Activated CD8-positive, alpha-beta T cell treated with anti-CD3 and anti-CD28 coated beads for 36 hours (primary cell): Measurements from ENCODE around the gene CD164L2. TPM values are rescaled to one million over a fixed set of nuclear protein-coding genes. Genes with fewer than 3 reads are reported as not detected.

Source experiments
- ATAC-seq: fragments of 200-7000 bp; cut with Tn5 transposase; one replicate; pipeline ENCODE4 v1.10.0; 2021; ENCODE audit warnings: mild to moderate bottlenecking, moderate library complexity
- CTCF ChIA-PET: fragments of 350-600 bp; sonication (Branson Sonifier 250); formaldehyde crosslinking; loops from one replicate; lab custom pipeline; 2021; ENCODE audit warnings: antibody characterized with exemption; lab: Charles Lee
- POLR2A ChIA-PET: fragments of 350-600 bp; sonication (Branson Sonifier 250); formaldehyde crosslinking; loops from one replicate; lab custom pipeline; 2021; ENCODE audit warnings: antibody characterized with exemption; lab: Charles Lee
- DNase-seq: peaks from one replicate; pipeline ENCODE4 v3.0.0-alpha.2; 2020
- H3K27ac Mint-ChIP-seq: one replicate; pipeline ENCODE4 v1.8.0; 2021; ENCODE audit warnings: mild to moderate bottlenecking, mixed read lengths
- H3K27me3 Mint-ChIP-seq: one replicate; pipeline ENCODE4 v1.8.0; 2021; ENCODE audit warnings: mixed read lengths
- H3K36me3 Mint-ChIP-seq: one replicate; pipeline ENCODE4 v1.8.0; 2021; ENCODE audit warnings: low read depth, mixed read lengths
- H3K4me1 Mint-ChIP-seq: one replicate; pipeline ENCODE4 v1.8.0; 2021; ENCODE audit warnings: low read depth, mixed read lengths
- H3K4me3 Mint-ChIP-seq: one replicate; pipeline ENCODE4 v1.8.0; 2021; ENCODE audit warnings: mild to moderate bottlenecking, moderate library complexity, mixed read lengths
- H3K9me3 Mint-ChIP-seq: one replicate; pipeline ENCODE4 v1.8.0; 2021; ENCODE audit warnings: mixed read lengths
- CTCF ChIP-seq: fragments of 200-600 bp; IDR thresholded peaks from one replicate; pipeline ENCODE4 v1.8.0; 2022; ENCODE audit warnings: antibody characterized with exemption, mild to moderate bottlenecking
- intact Hi-C: fragments of 100-400 bp; cut with micrococcal nuclease; formaldehyde crosslinking; loops from one replicate; pipeline ENCODE4 v1.10.0; 2022
- total RNA-seq, 2 experiments: library from RNA; stranded (reverse); gene quantifications; one replicate each; pipeline ENCODE4 v1.2.3, GENCODE V29; 2021

The CD164L2 gene
- total RNA-seq, 2 experiments from 2014 or later, result not detected

GRCh38 chr1:27394925-27395324 lies 11.8 kb upstream of the CD164L2 start:
- H3K27ac Mint-ChIP-seq, result no peak overlapping the region

GRCh38 chr1:27394282-27394658 lies 11.1 kb upstream of the CD164L2 start:
- DNase-seq, result no peak
- Mint-ChIP-seq H3K27me3 (no peaks in the 10 kb centered on the region), H3K27ac (no peak overlapping the region), H3K4me1 (peaks cover 17% of the 10 kb centered on the region), H3K4me3 (peak overlapping the region; percentile 43), H3K36me3 (no peaks in the 10 kb centered on the region), H3K9me3 (no peaks in the 10 kb centered on the region)
- ATAC-seq, result no peak
- intact Hi-C loops, result loop anchor here (2.0 to 10.0 kb wide), 4 partner anchors 49 to 271 kb away; partner anchors contain the start of gene SYTL1
- no peak for TF ChIP-seq CTCF
- CTCF ChIA-PET, result interaction anchor here (0.8 to 12.1 kb wide), 26 partner anchors 9 to 268 kb away, joined by 3 to 293 read pairs (median 7); partner anchors contain the start of genes AHDC1, CD164L2, MAP3K6 and SYTL1
- POLR2A ChIA-PET, result interaction anchor here (1.3 to 1.7 kb wide), 4 partner anchors 71 to 268 kb away, joined by 3 to 5 read pairs (median 3); no protein-coding TSS in a partner anchor

More at GRCh38 chr1:27394925-27395324, 11.8 kb upstream of the CD164L2 start:
- CTCF ChIA-PET, result interaction anchor here (0.8 to 12.1 kb wide), 36 partner anchors 8 to 350 kb away, joined by 3 to 293 read pairs (median 6); partner anchors contain the start of genes AHDC1, CD164L2, MAP3K6 and SYTL1
- DNase-seq, result no peak
- H3K9me3 Mint-ChIP-seq, result no peaks in the 10 kb centered on the region
- no peak overlapping the region for H3K4me3 Mint-ChIP-seq
- no peaks in the 10 kb centered on the region for H3K36me3 Mint-ChIP-seq
- TF ChIP-seq CTCF, result no peak
- H3K4me1 Mint-ChIP-seq, result peaks cover 17% of the 10 kb centered on the region
- POLR2A ChIA-PET, result interaction anchor here (1.3 to 1.7 kb wide), 5 partner anchors 71 to 268 kb away, joined by 3 to 5 read pairs (median 3); no protein-coding TSS in a partner anchor
- no peaks in the 10 kb centered on the region for H3K27me3 Mint-ChIP-seq
- ATAC-seq, result no peak
- intact Hi-C loops, result loop anchor here (2.0 to 10.0 kb wide), 4 partner anchors 50 to 270 kb away; partner anchors contain the start of gene SYTL1

GRCh38 chr1:27393641-27394281 lies 10.6 kb upstream of the CD164L2 start:
- ChIA-PET CTCF (interaction anchor here (0.7 to 12.1 kb wide), 11 partner anchors 23 to 269 kb away, joined by 3 to 293 read pairs (median 7); partner anchors contain the start of genes AHDC1, MAP3K6 and WASF2), POLR2A (no interaction called here)
- Mint-ChIP-seq H3K9me3 (no peaks in the 10 kb centered on the region), H3K27ac (no peak overlapping the region), H3K4me3 (peak overlapping the region; percentile 65), H3K36me3 (no peaks in the 10 kb centered on the region), H3K4me1 (peaks cover 17% of the 10 kb centered on the region), H3K27me3 (no peaks in the 10 kb centered on the region)
- ATAC-seq (no peak), DNase-seq (no peak)
- intact Hi-C loops, result loop anchor here (2.0 to 10.0 kb wide), 4 partner anchors 49 to 271 kb away; partner anchors contain the start of gene SYTL1
- no peak for TF ChIP-seq CTCF

GRCh38 chr1:27392778-27393635 lies 9.9 kb upstream of the CD164L2 start:
- no peaks in the 10 kb centered on the region for H3K36me3 Mint-ChIP-seq
- ChIA-PET POLR2A (interaction anchor here (0.5 to 1.3 kb wide), 2 partner anchors 92 to 148 kb away, joined by 3 read pairs; no protein-coding TSS in a partner anchor), CTCF (interaction anchor here (0.7 to 12.1 kb wide), 8 partner anchors 23 to 214 kb away, joined by 3 to 293 read pairs (median 5); partner anchors contain the start of genes AHDC1 and WASF2)
- intact Hi-C loops, result loop anchor here (5.0 to 10.0 kb wide), 3 partner anchors 48 to 272 kb away; partner anchors contain the start of gene SYTL1
- peak overlapping the region; percentile 65 for H3K4me3 Mint-ChIP-seq
- peaks cover 17% of the 10 kb centered on the region for H3K4me1 Mint-ChIP-seq
- ATAC-seq, result no peak
- no peaks in the 10 kb centered on the region for H3K27me3 Mint-ChIP-seq
- peak; percentile 29 for TF ChIP-seq CTCF
- DNase-seq, result no peak
- H3K9me3 Mint-ChIP-seq, result no peaks in the 10 kb centered on the region
- peak overlapping the region; percentile 55 for H3K27ac Mint-ChIP-seq
